DND-41 (cell line): Measurements from ENCODE around the gene TBX19.

ENCODE experiments used
- EZH2 ChIP-seq: IDR thresholded peaks from 3 replicates; pipeline ENCODE4 v1.6.1; 2012; ENCODE audit warnings: borderline replicate concordance, low read depth, mild to moderate bottlenecking, moderate library complexity, low read length, inconsistent platforms; ENCODE audit not compliant: severe bottlenecking
- TF ChIP-seq, protein P1 (sequence below): IDR thresholded peaks from 2 replicates; pipeline ENCODE4 v1.5.1; 2012; ENCODE audit warnings: borderline replicate concordance, low read length, moderate library complexity, mild to moderate bottlenecking; ENCODE audit not compliant: poor library complexity, severe bottlenecking; ENCODE audit errors: extremely low read depth

DNA sequence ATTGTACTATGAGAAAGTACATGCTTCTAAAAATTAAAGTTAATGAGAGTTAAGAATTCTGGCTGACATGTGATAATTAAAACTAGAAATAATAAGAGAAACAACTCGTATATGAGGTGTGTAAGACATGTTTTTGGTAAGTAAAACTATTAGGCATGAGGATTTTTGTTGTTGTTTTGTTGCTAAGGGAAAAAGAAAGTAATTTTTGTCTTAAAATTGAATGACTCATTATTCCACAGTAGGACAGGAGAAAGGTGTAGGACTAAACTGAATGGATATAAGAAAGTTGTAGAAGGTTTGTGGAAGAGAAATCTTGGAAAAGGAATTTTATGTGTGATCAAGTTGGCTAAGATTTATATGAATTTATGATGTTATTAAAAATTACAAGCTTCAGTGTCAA, 54.8 kb downstream of the TBX19 start:
- TF ChIP-seq, protein P1, sequence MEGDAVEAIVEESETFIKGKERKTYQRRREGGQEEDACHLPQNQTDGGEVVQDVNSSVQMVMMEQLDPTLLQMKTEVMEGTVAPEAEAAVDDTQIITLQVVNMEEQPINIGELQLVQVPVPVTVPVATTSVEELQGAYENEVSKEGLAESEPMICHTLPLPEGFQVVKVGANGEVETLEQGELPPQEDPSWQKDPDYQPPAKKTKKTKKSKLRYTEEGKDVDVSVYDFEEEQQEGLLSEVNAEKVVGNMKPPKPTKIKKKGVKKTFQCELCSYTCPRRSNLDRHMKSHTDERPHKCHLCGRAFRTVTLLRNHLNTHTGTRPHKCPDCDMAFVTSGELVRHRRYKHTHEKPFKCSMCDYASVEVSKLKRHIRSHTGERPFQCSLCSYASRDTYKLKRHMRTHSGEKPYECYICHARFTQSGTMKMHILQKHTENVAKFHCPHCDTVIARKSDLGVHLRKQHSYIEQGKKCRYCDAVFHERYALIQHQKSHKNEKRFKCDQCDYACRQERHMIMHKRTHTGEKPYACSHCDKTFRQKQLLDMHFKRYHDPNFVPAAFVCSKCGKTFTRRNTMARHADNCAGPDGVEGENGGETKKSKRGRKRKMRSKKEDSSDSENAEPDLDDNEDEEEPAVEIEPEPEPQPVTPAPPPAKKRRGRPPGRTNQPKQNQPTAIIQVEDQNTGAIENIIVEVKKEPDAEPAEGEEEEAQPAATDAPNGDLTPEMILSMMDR, result no peak
- no peak for TF ChIP-seq EZH2
